Smooth muscle cell (in vitro differentiated cells): Measurements from ENCODE around the gene P2RY8. TPM values are rescaled to one million over a fixed set of nuclear protein-coding genes. Genes with fewer than 3 reads are reported as not detected.

Source experiments
- DNase-seq: peaks from one replicate; lab custom pipeline; 2025; ENCODE audit not compliant: unreplicated experiment; lab: John Stamatoyannopoulos, UW
- H2AFZ ChIP-seq: fragments of 200-600 bp; sonication (generic); 2 replicates; pipeline ENCODE4 v1.6.0; 2016; ENCODE audit warnings: antibody characterized with exemption, low read depth, mild to moderate bottlenecking
- H3F3A ChIP-seq: fragments of 200-600 bp; sonication (generic); 2 replicates; pipeline ENCODE4 v1.6.0; 2017; ENCODE audit warnings: antibody characterized with exemption, low read depth
- H3K27ac ChIP-seq: fragments of 200-600 bp; sonication (generic); 2 replicates; pipeline ENCODE4 v1.5.1; 2016; ENCODE audit warnings: low read depth, mild to moderate bottlenecking
- H3K27me3 ChIP-seq: fragments of 200-600 bp; sonication (generic); 2 replicates; pipeline ENCODE4 v1.6.1; 2016; ENCODE audit warnings: low read depth, mild to moderate bottlenecking
- H3K36me3 ChIP-seq: fragments of 200-600 bp; sonication (generic); 2 replicates; pipeline ENCODE4 v1.5.1; 2016; ENCODE audit warnings: low read depth
- H3K4me1 ChIP-seq: fragments of 200-600 bp; sonication (generic); 2 replicates; pipeline ENCODE4 v1.5.1; 2016; ENCODE audit warnings: low read depth
- H3K4me2 ChIP-seq: fragments of 200-600 bp; sonication (generic); 2 replicates; pipeline ENCODE4 v1.6.0; 2016; ENCODE audit warnings: mild to moderate bottlenecking
- H3K4me3 ChIP-seq: fragments of 200-600 bp; sonication (generic); 2 replicates; pipeline ENCODE4 v1.5.1; 2016; ENCODE audit warnings: mild to moderate bottlenecking
- H3K79me2 ChIP-seq: fragments of 200-600 bp; sonication (generic); 2 replicates; pipeline ENCODE4 v1.6.0; 2016; ENCODE audit warnings: low read depth, mild to moderate bottlenecking
- H3K9ac ChIP-seq: fragments of 200-600 bp; sonication (generic); 2 replicates; pipeline ENCODE4 v1.6.0; 2016; ENCODE audit warnings: low read depth
- H3K9me3 ChIP-seq: fragments of 200-600 bp; sonication (generic); replicated peaks from 2 replicates; pipeline ENCODE4 v1.5.1; 2016; ENCODE audit warnings: low read depth
- H4K20me1 ChIP-seq: fragments of 200-600 bp; sonication (generic); 2 replicates; pipeline ENCODE4 v1.6.0; 2016; ENCODE audit warnings: low read depth
- WGBS: methylation state at CpG from one replicate; pipeline ENCODE4 v1.1.7; 2016; ENCODE audit warnings: low lambda C conversion rate; 5-methylcytosine and 5-hydroxymethylcytosine counted together
- polyA plus RNA-seq: library from polyadenylated mRNA; unstranded; fragments of >200 nt; fragmentation: Nextera tagmentation; extraction: Ambion mirVana; gene quantifications from 2 replicates; pipeline ENCODE4 v1.2.1, GENCODE V29; 2016
- total RNA-seq: library from RNA; depleted of rRNA; stranded (reverse); fragments of >200 nt; gene quantifications from 2 replicates; pipeline ENCODE4 v1.2.3, GENCODE V29; 2014
- TF ChIP-seq, protein P1 (sequence below): fragments of 200-600 bp; sonication (generic); IDR thresholded peaks from 2 replicates; pipeline ENCODE4 v1.5.1; 2017; ENCODE audit warnings: borderline replicate concordance, mild to moderate bottlenecking, antibody characterized with exemption; ENCODE audit not compliant: insufficient read depth, poor library complexity, severe bottlenecking

Gene P2RY8
- total and polyA plus RNA-seq, 2 experiments from 2014 or later, result not detected

GRCh38 chrX:1442016-1442665 is 94.8 kb downstream of the P2RY8 start:
- Histone ChIP-seq H3F3A (no peaks in the 10 kb centered on the region), H3K9me3 (no peaks in the 10 kb centered on the region), H4K20me1 (no peaks in the 10 kb centered on the region), H2AFZ (no peak overlapping the region), H3K9ac (no peak overlapping the region), H3K36me3 (no peaks in the 10 kb centered on the region), H3K4me3 (no peak overlapping the region), H3K79me2 (no peaks in the 10 kb centered on the region), H3K27ac (no peak overlapping the region), H3K4me1 (no peaks in the 10 kb centered on the region), H3K27me3 (no peaks in the 10 kb centered on the region), H3K4me2 (no peak overlapping the region)
- WGBS, result 98% methylated on average over 18 of the region's 18 CpGs
- no peak for DNase-seq
- TF ChIP-seq, protein P1, sequence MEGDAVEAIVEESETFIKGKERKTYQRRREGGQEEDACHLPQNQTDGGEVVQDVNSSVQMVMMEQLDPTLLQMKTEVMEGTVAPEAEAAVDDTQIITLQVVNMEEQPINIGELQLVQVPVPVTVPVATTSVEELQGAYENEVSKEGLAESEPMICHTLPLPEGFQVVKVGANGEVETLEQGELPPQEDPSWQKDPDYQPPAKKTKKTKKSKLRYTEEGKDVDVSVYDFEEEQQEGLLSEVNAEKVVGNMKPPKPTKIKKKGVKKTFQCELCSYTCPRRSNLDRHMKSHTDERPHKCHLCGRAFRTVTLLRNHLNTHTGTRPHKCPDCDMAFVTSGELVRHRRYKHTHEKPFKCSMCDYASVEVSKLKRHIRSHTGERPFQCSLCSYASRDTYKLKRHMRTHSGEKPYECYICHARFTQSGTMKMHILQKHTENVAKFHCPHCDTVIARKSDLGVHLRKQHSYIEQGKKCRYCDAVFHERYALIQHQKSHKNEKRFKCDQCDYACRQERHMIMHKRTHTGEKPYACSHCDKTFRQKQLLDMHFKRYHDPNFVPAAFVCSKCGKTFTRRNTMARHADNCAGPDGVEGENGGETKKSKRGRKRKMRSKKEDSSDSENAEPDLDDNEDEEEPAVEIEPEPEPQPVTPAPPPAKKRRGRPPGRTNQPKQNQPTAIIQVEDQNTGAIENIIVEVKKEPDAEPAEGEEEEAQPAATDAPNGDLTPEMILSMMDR, result no peak

GRCh38 chrX:1440506-1440905 is 96.5 kb downstream of the P2RY8 start:
- H3K9ac ChIP-seq, result no peak overlapping the region
- TF ChIP-seq, protein P1, result no peak
- H3K79me2 ChIP-seq, result no peaks in the 10 kb centered on the region
- H3K4me2 ChIP-seq, result no peak overlapping the region
- 94% methylated on average over 6 of the region's 6 CpGs for WGBS
- DNase-seq, result no peak
- H3K27ac ChIP-seq, result no peak overlapping the region
- H2AFZ ChIP-seq, result no peak overlapping the region
- no peaks in the 10 kb centered on the region for H3F3A ChIP-seq
- no peaks in the 10 kb centered on the region for H3K9me3 ChIP-seq
- no peak overlapping the region for H3K4me3 ChIP-seq
- no peaks in the 10 kb centered on the region for H3K36me3 ChIP-seq
- no peaks in the 10 kb centered on the region for H3K4me1 ChIP-seq
- no peaks in the 10 kb centered on the region for H3K27me3 ChIP-seq
- no peaks in the 10 kb centered on the region for H4K20me1 ChIP-seq

DNA sequence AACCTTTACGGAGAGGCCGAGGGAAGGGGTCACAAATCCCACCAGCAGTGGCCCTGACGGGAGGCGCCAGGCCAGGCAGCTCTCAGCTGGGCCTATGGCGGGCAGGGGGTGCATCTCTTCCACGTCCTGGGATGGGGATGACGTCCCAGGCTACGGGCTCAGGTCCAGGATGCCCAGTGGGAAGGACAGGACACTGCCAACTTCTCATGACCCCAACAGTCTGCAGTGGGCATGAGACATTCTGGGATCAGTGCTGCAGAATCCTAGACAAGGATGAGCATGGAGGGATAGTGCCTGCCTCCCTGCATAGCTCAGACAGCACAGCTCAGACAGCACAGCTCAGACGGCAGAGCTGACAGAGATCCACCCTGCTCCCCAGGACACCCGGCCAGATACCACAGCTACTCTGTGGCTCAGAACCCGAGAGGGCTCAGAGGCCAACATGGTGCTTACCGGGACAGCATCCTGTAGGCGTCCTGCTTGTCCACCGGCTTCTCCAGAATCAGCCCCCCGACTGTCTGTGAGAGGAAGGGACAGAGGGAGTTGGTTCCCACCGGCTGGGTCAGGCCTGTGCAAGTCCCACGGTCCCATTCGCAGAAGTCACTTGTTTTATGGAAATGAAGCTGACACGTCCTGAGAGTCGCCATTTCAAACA is 101.6 kb downstream of the P2RY8 start:
- TF ChIP-seq, protein P1, result no peak

More for the DNA sequence above, 101.6 kb downstream of the P2RY8 start:
- no peaks in the 10 kb centered on the region for H3K27me3 ChIP-seq
- no peaks in the 10 kb centered on the region for H3K36me3 ChIP-seq
- H3K9ac ChIP-seq, result no peak overlapping the region
- H3F3A ChIP-seq, result no peaks in the 10 kb centered on the region
- no peak overlapping the region for H3K4me2 ChIP-seq
- H3K4me3 ChIP-seq, result no peak overlapping the region
- 97% methylated on average over 20 of the region's 20 CpGs for WGBS
- no peaks in the 10 kb centered on the region for H3K9me3 ChIP-seq
- no peak overlapping the region for H3K27ac ChIP-seq
- H4K20me1 ChIP-seq, result no peaks in the 10 kb centered on the region
- H3K4me1 ChIP-seq, result no peaks in the 10 kb centered on the region
- no peak overlapping the region for H2AFZ ChIP-seq
- H3K79me2 ChIP-seq, result no peaks in the 10 kb centered on the region
- DNase-seq, result no peak
